Neural cell (in vitro differentiated cells): ENCODE data around the gene CGB3. TPM values are rescaled to one million over a fixed set of nuclear protein-coding genes. Genes with fewer than 3 reads are reported as not detected.

ENCODE experiments used
- H2AFZ ChIP-seq: fragments of 200-600, 300-800 bp; sonication (generic), shearing (Covaris generic); 2 replicates; pipeline ENCODE4 v1.6.0; 2014; ENCODE audit warnings: low read depth, mild to moderate bottlenecking, antibody characterized with exemption, low read length, moderate library complexity
- H3F3A ChIP-seq: fragments of 200-600 bp; shearing (Covaris generic); 2 replicates; pipeline ENCODE4 v1.6.1; 2016; ENCODE audit warnings: mild to moderate bottlenecking, moderate library complexity, mixed read lengths, antibody characterized with exemption, low read length; ENCODE audit not compliant: insufficient read depth, poor library complexity, severe bottlenecking
- H3K27ac ChIP-seq: fragments of 200-600, 300-800 bp; sonication (generic), shearing (Covaris generic); 2 replicates; pipeline ENCODE4 v1.5.1; 2014; ENCODE audit warnings: mild to moderate bottlenecking, low read length, moderate library complexity
- H3K27me3 ChIP-seq: fragments of 300-800, 200-600 bp; sonication (generic), shearing (Covaris generic); 2 replicates; pipeline ENCODE4 v1.6.0; 2014; ENCODE audit warnings: mild to moderate bottlenecking, low read depth, low read length, moderate library complexity; ENCODE audit not compliant: insufficient read depth
- H3K36me3 ChIP-seq: fragments of 300-800, 200-600 bp; sonication (generic), shearing (Covaris generic); 2 replicates; pipeline ENCODE4 v1.5.1; 2014; ENCODE audit warnings: mild to moderate bottlenecking, antibody characterized with exemption, low read length, moderate library complexity; ENCODE audit not compliant: insufficient read depth
- H3K4me2 ChIP-seq: fragments of 300-800, 200-600 bp; sonication (generic), shearing (Covaris generic); 2 replicates; pipeline ENCODE4 v1.6.0; 2014; ENCODE audit warnings: mild to moderate bottlenecking, low read length
- H3K4me3 ChIP-seq: fragments of 300-800, 200-600 bp; sonication (generic), shearing (Covaris generic); 2 replicates; pipeline ENCODE4 v1.5.1; 2014; ENCODE audit warnings: mild to moderate bottlenecking, low read length, moderate library complexity
- H3K79me2 ChIP-seq: fragments of 200-600 bp; shearing (Covaris generic); replicated peaks from 2 replicates; pipeline ENCODE4 v1.6.0; 2014; ENCODE audit warnings: mild to moderate bottlenecking, low read length, moderate library complexity; ENCODE audit not compliant: insufficient read depth
- H3K9ac ChIP-seq: fragments of 300-800, 200-600 bp; sonication (generic), shearing (Covaris generic); 2 replicates; pipeline ENCODE4 v1.6.1; 2016; ENCODE audit warnings: mild to moderate bottlenecking, low read length, mixed read lengths
- H3K9me2 ChIP-seq: fragments of 200-600 bp; shearing (Covaris generic); 2 replicates; pipeline ENCODE4 v1.6.1; 2016; ENCODE audit warnings: mild to moderate bottlenecking, low read length, mixed read lengths; ENCODE audit not compliant: insufficient read depth
- H3K9me3 ChIP-seq: fragments of 200-600, 300-800 bp; sonication (generic), shearing (Covaris generic); 2 replicates; pipeline ENCODE4 v1.6.1; 2016; ENCODE audit warnings: mild to moderate bottlenecking, mixed run types, low read length, moderate library complexity, mixed read lengths
- H4K20me1 ChIP-seq: fragments of 200-600 bp; shearing (Covaris generic); 2 replicates; pipeline ENCODE4 v1.6.1; 2016; ENCODE audit warnings: mild to moderate bottlenecking, mixed run types; ENCODE audit not compliant: insufficient read depth
- EP300 ChIP-seq: fragments of 450-650 bp; conservative IDR thresholded peaks from 2 replicates; pipeline ENCODE4 v1.6.1; 2014; ENCODE audit warnings: antibody characterized with exemption, mild to moderate bottlenecking, moderate library complexity; ENCODE audit not compliant: poor library complexity, severe bottlenecking
- EZH2 ChIP-seq: fragments of 200-600, 300-800 bp; shearing (Covaris generic), sonication (generic); IDR thresholded peaks from 2 replicates; pipeline ENCODE4 v1.6.1; 2014; ENCODE audit warnings: antibody characterized with exemption, low read length, borderline replicate concordance, mild to moderate bottlenecking; ENCODE audit not compliant: insufficient read depth, poor library complexity, severe bottlenecking
- MXI1 ChIP-seq: fragments of 450-650 bp; conservative IDR thresholded peaks from 2 replicates; pipeline ENCODE4 v1.6.1; 2014; ENCODE audit warnings: antibody characterized with exemption, mild to moderate bottlenecking; ENCODE audit not compliant: poor library complexity, severe bottlenecking
- POLR2AphosphoS5 ChIP-seq: IDR thresholded peaks from 2 replicates; pipeline ENCODE4 v1.6.1; 2012
- RAD21 ChIP-seq: fragments of 450-650 bp; conservative IDR thresholded peaks from 2 replicates; pipeline ENCODE4 v1.6.1; 2014; ENCODE audit warnings: antibody characterized with exemption, mild to moderate bottlenecking, moderate library complexity
- REST ChIP-seq: IDR thresholded peaks from 2 replicates; pipeline ENCODE4 v1.6.1; 2012; ENCODE audit warnings: borderline replicate concordance
- SMC3 ChIP-seq: fragments of 450-650 bp; conservative IDR thresholded peaks from 2 replicates; pipeline ENCODE4 v1.6.1; 2014; ENCODE audit warnings: antibody characterized with exemption, mild to moderate bottlenecking, moderate library complexity; ENCODE audit not compliant: poor library complexity
- TAF1 ChIP-seq: IDR thresholded peaks from 2 replicates; pipeline ENCODE4 v1.6.1; 2012; ENCODE audit warnings: low read depth
- polyA plus RNA-seq: library from polyadenylated mRNA; depleted of rRNA; stranded (reverse); fragments of >200 nt; gene quantifications from 2 replicates; pipeline ENCODE4 v1.2.3, GENCODE V29; 2014
- TF ChIP-seq, protein P1 (sequence below): fragments of 450-650 bp; IDR thresholded peaks from 2 replicates; pipeline ENCODE4 v1.5.1; 2014; ENCODE audit warnings: antibody characterized with exemption, mild to moderate bottlenecking, moderate library complexity; ENCODE audit not compliant: poor library complexity, severe bottlenecking

CGB3 gene
- polyA plus RNA-seq, 1 donor from 2014 or later, result not detected

GRCh38 chr19:48991873-48992580 lies 32.1 kb downstream of the CGB3 start:
- H3K9me2 ChIP-seq, result no peaks in the 10 kb centered on the region
- peak overlapping the region; percentile 87 for H3K9ac ChIP-seq
- no peaks in the 10 kb centered on the region for H3K9me3 ChIP-seq
- H3K27me3 ChIP-seq, result no peaks in the 10 kb centered on the region
- H3K36me3 ChIP-seq, result no peaks in the 10 kb centered on the region
- H3K4me3 ChIP-seq, result peak overlapping the region; percentile 78
- peak overlapping the region; percentile 79 for H3K27ac ChIP-seq
- H3F3A ChIP-seq, result peaks cover 4% of the 10 kb centered on the region
- H4K20me1 ChIP-seq, result no peaks in the 10 kb centered on the region
- peaks cover 21% of the 10 kb centered on the region for H3K79me2 ChIP-seq
- peak overlapping the region; percentile 59 for H3K4me2 ChIP-seq
- H2AFZ ChIP-seq, result peak overlapping the region; percentile 46
- TF ChIP-seq REST (no peak), EZH2 (no peak), SMC3 (no peak), EP300 (no peak), POLR2AphosphoS5 (no peak), TAF1 (no peak), MXI1 (no peak), RAD21 (no peak)
- TF ChIP-seq, protein P1, sequence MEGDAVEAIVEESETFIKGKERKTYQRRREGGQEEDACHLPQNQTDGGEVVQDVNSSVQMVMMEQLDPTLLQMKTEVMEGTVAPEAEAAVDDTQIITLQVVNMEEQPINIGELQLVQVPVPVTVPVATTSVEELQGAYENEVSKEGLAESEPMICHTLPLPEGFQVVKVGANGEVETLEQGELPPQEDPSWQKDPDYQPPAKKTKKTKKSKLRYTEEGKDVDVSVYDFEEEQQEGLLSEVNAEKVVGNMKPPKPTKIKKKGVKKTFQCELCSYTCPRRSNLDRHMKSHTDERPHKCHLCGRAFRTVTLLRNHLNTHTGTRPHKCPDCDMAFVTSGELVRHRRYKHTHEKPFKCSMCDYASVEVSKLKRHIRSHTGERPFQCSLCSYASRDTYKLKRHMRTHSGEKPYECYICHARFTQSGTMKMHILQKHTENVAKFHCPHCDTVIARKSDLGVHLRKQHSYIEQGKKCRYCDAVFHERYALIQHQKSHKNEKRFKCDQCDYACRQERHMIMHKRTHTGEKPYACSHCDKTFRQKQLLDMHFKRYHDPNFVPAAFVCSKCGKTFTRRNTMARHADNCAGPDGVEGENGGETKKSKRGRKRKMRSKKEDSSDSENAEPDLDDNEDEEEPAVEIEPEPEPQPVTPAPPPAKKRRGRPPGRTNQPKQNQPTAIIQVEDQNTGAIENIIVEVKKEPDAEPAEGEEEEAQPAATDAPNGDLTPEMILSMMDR, result no peak

DNA sequence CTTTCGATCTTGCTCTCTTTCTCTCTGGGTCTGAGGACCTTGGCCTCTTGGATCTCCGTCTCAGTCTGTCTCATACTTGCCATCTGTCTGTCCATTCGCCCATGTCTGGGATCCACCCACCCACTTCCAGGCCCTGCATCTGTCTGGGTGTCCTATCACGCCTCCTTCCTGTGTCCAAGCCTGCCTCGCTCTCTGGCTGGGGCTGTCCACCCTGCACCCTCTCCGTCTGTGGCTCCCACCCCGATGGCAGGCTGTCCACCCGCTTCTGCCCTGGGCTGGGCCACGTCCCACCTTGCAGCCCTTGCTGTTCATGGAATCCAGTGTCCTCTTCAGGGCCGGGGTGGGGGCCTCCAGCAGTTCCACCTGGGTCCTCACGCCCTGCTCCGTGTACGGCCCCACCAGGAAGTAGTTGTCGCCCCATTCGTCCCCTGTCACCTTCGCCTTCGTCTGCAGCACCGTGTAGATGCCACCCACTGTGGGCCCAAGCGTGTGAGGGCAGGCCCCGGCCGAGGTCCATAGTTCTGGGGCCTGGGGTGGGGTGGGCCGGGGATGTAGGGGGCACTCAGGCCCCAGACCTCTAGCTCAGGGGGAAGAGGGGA lies 33.0 kb downstream of the CGB3 start:
- Histone ChIP-seq H3K27me3 (no peaks in the 10 kb centered on the region), H2AFZ (no peak overlapping the region), H3K79me2 (peaks cover 20% of the 10 kb centered on the region), H3K36me3 (no peaks in the 10 kb centered on the region), H3F3A (peaks cover 4% of the 10 kb centered on the region), H3K4me2 (no peak overlapping the region), H3K9me3 (no peaks in the 10 kb centered on the region), H3K9ac (no peak overlapping the region), H3K4me3 (peak overlapping the region; percentile 78), H4K20me1 (no peaks in the 10 kb centered on the region), H3K9me2 (no peaks in the 10 kb centered on the region), H3K27ac (no peak overlapping the region)
- TF ChIP-seq MXI1, result no peak
- TF ChIP-seq EZH2, result no peak
- TF ChIP-seq TAF1, result no peak
- no peak for TF ChIP-seq SMC3
- TF ChIP-seq, protein P1, result no peak
